HG02981 (cell line): ENCODE data around the gene SAMD11.

Source experiments
- ATAC-seq: cut with Tn5 transposase; IDR thresholded peaks from one replicate; pipeline ENCODE4 v1.9.1; 2021; ENCODE audit warnings: mild to moderate bottlenecking, moderate library complexity; ENCODE audit not compliant: unreplicated experiment

The SAMD11 gene

GRCh38 chr1:916173-917075, 7.3 kb upstream of the SAMD11 start:
- ATAC-seq = no peak

- no peak for ATAC-seq
Measured at GRCh38 chr1:917076-917459, 6.7 kb upstream of the SAMD11 start.

GRCh38 chr1:917466-918091, 6.1 kb upstream of the SAMD11 start:
- ATAC-seq = no peak

GRCh38 chr1:918353-918752, 5.4 kb upstream of the SAMD11 start:
- no peak for ATAC-seq

GRCh38 chr1:918843-919242, 4.9 kb upstream of the SAMD11 start:
- no peak for ATAC-seq

GRCh38 chr1:919271-919872, 4.4 kb upstream of the SAMD11 start:
- ATAC-seq = no peak

GRCh38 chr1:920010-920409, 3.7 kb upstream of the SAMD11 start:
- no peak for ATAC-seq

- ATAC-seq = no peak
Measured at GRCh38 chr1:920521-920920, 3.2 kb upstream of the SAMD11 start.

GRCh38 chr1:921011-921837, 2.5 kb upstream of the SAMD11 start:
- no peak for ATAC-seq

GRCh38 chr1:923991-924655, 400 bp downstream of the SAMD11 start:
- ATAC-seq = no peak

GRCh38 chr1:924656-925560, 1.2 kb downstream of the SAMD11 start:
- ATAC-seq = no peak

- no peak for ATAC-seq
Measured at GRCh38 chr1:925561-926421, 2.1 kb downstream of the SAMD11 start.

- ATAC-seq = no peak
Measured at GRCh38 chr1:927234-927633, 3.5 kb downstream of the SAMD11 start.

- no peak for ATAC-seq
Measured at GRCh38 chr1:927748-928147, 4.0 kb downstream of the SAMD11 start.

- ATAC-seq = no peak
Measured at GRCh38 chr1:928825-929661, 5.3 kb downstream of the SAMD11 start.

GRCh38 chr1:929712-930632, 6.2 kb downstream of the SAMD11 start:
- no peak for ATAC-seq
